SK-MEL-5 (cell line): ENCODE measurements around the gene CAPZA2. TPM values are rescaled to one million over a fixed set of nuclear protein-coding genes. Genes with fewer than 3 reads are reported as not detected.
"Not testable (repeated sequence)": the region's sequence is repeated elsewhere in the genome, so short reads cannot be mapped to it uniquely, and the experiment has no call there.

Source experiments
- DNase-seq: peaks from one replicate; pipeline ENCODE4 v3.0.0-alpha.2; 2016; ENCODE audit warnings: low read depth, low spot score
- in situ Hi-C: cut with HindIII; loops from 2 replicates; pipeline ENCODE4 v1.10.0; 2016; ENCODE audit warnings: low sequenced_read_pairs, high pct_unique_total_duplicates, low pct_unique_long_range_greater_than_20kb
- total RNA-seq: library from RNA; depleted of rRNA; stranded (reverse); fragments of >200 nt; shearing (Covaris generic); gene quantifications from 2 replicates; pipeline ENCODE4 v1.2.3, GENCODE V29; 2014

CAPZA2 gene
- total RNA-seq, 1 experiment from 2014 or later = 252 TPM

DNA sequence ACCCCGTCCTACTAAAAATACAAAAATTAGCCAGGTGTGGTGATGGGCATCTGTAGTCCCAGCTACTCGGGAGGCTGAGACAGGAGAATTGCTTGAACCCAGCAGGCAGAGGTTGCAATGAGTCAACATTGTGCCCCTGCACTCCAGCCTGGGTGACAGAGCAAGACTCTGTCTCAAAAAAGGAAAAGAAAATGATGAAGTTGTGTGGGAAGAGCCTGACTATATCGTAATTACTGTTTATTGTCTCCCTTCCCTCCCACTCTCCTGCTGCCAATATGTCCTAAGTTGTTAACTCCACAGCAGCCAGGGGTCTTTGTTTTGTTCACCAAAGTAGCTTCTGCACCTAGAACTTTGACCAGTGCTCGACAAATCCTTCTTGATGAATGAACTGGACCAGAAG, 74.5 kb downstream of the CAPZA2 start:
- DNase-seq, in situ Hi-C loops: not testable (repeated sequence)

DNA sequence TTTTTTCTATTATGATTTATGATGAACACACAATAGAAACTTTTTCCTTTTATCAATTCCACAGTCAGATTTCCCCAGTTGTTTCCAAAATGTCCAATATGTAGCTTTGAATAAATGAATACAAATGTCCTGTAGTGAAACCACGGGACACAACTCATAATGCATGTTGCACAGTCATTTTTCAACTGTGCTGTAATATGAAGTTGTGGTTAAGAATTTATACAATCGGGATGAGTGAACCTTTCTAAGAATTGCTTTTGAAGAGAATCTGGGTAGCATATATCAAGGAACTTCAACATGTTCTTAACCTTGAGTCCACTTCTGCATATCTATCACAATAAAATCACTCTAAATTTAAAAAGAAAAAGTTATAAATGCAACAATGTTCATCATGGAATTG, 76.3 kb downstream of the CAPZA2 start:
- in situ Hi-C loops = no loop called here

DNA sequence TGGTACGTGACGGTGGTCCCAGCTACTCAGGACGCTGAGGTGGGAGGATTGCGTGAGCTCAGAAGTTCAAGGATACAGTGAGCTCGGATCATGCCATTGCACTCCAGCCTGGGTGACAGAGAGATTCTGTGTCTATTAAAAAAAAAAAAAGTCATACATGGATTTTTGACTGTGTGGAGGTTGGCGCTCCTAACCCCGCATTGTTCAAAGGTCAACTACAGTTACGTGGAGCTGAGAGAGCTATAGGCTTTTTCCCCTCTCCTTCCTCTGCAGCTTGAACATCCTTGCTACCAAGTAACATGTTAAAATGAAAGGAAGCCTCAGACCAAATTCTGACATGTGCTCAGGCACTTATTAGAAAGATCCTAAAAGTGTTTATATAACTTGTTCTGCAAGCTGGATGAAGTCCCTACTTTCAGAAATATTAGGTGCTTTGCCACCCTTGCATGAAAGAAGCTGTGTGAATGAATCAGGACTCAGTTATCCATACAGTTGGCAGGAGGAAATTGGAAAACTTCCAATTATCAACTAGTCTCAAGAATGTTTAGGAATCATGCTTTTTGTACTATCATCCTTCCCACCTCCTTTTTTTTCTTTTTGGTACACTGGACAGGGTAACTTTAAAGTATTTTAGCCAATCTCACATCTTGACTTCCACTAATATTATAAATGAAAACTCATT, 78.4 kb downstream of the CAPZA2 start:
- in situ Hi-C loops = no loop called here
- no peak for DNase-seq

More for the DNA sequence above, 76.3 kb downstream of the CAPZA2 start:
- DNase-seq = no peak

DNA sequence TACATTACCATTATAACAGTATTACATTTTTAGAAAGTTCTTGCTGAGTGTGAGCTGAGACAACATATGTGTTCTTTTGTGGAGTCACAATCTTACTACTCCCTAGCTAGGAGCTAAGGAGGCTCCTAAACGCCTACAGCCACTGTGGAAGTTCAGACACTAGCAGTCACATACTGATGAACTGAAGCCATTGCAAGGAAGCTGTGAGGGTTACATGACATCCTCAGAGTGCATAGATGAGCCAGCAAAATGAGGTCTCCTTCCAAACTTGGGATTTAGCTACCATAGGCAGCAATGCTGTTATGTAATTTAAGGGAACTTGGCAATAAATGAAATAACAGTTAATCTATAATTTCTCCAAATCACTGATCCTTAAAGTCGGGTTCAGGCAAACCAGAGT, 80.1 kb downstream of the CAPZA2 start:
- DNase-seq = no peak
- in situ Hi-C loops = no loop called here

DNA sequence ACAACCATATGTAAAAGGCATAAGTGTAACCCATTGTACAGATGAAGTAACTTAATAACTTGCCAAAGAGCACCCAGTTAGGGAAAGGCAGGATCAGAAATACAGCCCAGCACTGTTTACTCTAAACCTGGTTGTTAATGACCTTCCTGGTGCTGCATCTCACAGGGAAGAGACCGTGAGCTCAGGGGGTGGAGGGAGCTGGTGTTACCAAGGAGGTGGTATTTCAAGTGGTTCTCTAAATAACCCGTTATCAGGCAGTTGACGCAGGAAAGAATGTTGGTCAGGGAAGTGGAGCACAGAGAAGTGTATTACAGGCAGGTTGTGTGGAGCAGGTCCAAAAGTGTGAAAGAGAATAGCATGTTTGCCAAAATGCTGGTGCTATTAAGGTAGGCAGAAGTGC, 86.5 kb downstream of the CAPZA2 start:
- no peak for DNase-seq
- in situ Hi-C loops = no loop called here

DNA sequence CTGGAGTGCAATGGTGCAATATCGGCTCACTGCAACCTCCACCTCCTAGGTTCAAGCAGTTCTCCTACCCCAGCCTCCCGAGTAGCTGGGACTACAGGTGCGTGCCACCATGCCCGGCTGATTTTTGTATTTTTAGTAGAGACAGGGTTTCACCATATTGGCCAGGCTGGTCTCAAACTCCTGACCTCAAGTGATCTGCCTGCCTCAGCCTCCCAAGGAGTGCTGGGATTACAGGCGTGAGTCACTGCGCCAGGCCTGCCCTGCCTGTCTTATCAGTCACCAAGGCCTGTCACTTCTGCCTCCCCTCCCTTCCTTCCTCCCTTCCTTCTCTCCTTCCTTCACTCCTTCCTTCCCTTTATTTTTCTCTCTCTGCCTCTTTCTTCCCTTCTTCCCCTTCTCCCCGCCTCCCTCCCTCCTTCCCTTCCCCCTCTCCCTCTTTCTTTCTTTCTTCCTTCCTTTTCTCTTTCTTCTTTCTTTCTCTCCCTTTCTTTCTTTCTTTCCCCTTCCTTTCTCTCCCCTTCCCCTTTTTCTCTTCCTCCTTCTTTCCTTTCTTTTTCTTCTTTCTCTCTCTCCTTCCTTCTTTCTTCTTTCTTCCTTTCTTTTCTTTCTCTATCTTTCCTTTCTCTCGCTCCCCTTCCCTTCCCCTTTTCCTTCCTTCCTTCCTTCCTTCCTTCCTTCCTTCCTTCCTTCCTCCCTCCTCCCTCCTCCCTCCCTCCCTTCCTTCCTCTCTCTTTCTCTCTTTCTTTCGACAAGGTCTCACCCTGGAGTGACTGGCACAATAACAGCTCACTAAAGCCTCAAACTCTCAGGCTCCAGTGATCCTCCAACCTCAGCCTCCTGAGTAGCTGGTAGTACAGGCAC, 87.8 kb downstream of the CAPZA2 start:
- in situ Hi-C loops = no loop called here
- DNase-seq = no peak

DNA sequence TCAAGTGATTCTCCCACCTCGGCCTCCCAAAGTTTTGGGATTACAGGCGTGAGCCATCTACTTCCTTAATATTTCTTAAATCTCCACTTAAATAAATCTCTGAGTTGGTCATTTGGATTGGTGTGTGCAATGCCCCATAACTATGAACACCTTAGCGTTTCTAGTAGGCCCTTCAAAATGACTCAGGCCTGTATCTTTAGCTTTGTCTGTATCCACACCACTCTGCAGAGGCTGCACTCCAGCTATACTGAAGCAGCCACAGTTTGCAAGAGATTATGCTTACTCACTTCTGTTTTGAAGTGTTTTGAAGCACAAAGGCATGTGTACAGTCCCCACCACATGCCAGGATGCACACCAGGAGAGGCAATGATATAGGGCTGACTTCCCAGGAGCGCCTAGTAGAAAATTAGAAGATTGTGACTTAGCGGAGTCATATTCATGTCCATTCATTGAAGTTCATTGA, 88.5 kb downstream of the CAPZA2 start:
- in situ Hi-C loops = no loop called here

DNA sequence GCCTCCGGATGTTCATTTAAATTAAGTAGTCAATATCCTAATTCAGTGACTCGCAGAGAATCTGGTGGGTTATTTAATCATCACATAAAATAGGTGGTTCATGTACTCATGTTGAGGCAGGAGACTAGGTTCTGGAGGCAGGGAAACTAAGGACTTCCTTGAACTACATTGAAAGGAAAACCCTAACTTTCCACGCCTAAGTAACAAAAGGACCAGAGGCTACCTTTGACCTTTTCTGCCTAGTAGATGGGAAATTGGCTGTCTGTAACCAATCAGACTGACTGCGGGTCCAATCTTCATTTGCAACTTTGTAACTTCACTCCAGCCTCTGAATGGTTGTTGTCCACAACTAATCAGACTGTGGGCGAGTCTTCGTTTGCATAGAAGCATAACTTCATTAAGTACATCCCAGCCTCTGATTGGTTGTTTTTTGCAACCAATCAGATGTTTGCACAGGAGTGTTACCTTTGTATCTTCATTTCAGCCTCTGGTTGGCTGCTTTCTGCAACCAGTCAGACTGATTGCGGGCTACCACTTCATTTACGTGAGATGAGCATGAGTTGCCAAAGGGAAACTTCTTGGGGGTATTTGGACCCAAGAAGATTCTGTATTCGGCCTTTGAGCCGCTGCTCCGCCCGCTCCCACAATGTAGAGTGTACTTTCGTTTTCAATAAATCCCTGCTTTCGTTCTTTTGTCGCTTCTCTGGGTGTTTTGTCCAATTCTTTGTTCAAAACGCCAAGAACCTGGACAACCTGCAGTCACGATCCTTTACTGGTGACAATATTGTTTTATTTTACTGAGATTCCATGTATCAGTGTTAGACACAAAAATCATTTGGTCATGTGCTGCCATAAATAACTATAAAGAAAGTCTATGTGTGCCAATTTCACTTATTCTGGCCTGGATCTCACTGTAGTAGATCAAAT, 89.2 kb downstream of the CAPZA2 start:
- no peak for DNase-seq
- in situ Hi-C loops = no loop called here

More for the DNA sequence above, 88.5 kb downstream of the CAPZA2 start:
- DNase-seq = no peak

DNA sequence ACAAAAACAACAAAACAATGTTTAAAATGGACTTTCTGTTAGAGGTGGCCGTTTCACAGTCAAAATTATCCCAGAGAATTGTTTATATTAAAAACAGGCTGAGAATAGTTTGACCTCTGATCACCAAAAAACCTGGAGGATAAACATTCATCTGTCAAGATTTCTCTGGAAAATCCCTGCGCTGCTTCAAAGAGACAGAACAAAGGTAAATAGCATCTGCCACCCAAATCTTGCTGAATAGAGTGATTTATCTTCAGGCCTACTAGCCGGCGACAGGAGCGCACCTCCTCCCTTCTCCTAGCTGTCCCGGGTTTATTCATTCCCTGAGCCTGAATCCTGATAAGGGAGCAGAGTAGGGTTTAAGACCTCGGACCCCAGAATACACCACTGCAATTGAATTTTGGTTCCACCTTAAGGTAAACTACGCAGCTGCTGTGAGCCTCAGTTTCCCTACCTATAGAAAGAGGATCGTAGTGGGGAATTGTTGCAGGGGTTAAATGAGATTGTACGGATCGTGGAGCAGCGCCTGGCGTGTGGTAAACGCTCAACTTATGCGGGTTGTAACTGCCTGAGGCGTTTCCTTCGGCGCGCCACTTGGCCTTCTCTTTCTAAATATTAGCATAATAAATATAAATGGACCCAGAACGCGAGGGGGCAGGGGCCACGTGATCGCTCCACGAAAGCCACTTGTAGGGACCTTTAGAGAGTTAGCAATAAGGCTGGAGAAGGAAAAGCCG, 90.4 kb downstream of the CAPZA2 start:
- DNase-seq = peak; percentile 57

DNA sequence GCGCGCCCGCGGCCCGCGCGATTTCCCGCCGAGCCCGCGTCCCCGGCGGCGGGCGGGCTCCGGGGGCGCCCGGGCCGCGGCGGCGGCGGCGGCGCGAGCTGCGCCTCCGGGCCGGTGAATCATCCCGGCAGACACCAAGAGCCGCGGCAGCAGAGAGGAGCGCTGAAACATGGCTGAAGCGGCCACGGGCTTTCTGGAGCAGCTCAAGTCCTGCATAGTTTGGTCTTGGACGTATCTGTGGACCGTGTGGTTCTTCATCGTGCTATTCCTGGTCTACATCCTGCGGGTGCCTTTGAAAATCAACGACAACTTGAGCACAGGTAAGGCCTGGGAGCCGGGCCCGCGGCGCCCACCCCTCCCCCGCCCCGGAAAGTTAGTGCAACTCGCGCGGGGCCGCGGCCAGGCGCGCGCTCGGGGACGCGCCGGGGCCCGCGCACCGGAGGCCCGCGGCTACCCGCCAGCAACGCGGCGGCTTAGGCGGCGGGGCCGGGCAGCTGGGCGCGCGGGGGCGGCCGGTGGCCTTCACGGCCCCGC, 91.1 kb downstream of the CAPZA2 start, which contains the start of gene ST7:
TSS of gene ST7 (plus strand) at position 130 of the 534 bp plus-strand sequence. CDS start at position 170, 40 bp downstream.
- peak; percentile 77 for DNase-seq
- in situ Hi-C loops = no loop called here

More for the DNA sequence above, 90.4 kb downstream of the CAPZA2 start:
- in situ Hi-C loops = no loop called here

DNA sequence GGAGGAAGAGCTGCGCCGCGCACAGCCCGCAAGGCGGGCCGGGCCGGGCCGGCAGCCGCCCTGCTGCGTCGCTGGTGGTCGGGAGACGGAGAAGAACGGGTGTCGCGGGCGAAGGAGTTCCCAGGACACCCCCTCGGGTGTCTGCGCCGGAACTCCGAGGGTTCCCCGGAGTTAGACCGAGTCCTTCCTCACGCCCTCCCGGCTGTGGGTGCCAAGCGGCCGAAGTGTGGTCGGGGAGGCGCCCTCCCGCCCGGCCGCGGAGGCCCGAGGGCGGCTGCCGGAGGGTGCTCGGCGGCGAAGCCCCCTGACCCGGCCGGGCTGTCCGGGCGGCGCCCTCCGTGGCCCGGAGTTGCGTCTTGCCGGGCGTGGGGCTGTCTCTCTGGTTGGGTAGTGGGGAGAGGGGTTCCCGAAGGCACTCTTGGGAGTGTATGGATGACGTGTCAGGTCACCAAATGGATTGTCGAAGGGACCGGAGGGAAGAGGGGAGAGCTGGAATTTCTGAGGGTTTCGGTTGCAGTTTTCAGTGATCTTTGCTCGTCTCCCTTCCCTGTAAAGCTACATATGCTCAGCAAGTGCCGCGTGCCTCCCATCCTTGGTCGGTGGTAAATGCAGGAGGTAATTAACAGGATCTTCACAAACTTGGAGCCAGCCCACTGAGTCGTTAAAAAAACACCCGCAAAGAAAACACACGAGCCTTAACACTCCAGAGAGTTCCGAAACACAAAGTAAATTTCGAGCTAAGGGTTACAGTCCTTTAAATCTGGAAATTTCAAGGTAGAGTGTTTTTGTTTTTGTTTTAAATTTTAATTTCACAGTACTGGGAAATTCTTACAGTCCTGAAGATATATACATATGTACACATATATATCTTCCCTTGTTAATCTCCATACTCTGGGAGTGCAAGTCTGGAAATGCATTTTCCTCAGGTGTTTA, 91.8 kb downstream of the CAPZA2 start:
- in situ Hi-C loops = no loop called here
- peak; percentile 86 for DNase-seq

DNA sequence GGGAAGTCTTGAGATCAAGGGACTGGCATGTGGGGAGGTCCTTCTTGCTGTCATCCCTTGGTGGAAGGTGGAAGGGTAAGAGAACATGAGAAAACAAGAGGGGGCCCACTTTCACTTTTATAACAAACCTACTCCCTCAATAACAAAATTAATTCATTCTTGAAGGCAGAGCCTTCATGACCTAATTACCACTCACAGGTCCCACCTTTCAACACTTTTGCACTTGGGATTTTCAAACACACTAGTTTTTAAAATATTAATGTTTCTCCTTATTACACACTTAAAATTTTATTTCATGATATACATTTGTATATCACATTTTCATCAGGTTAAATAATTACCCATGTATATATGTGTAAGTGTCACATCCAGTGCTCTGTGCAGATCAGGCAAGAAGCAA, 93.0 kb downstream of the CAPZA2 start:
- DNase-seq = no peak
- in situ Hi-C loops = no loop called here

DNA sequence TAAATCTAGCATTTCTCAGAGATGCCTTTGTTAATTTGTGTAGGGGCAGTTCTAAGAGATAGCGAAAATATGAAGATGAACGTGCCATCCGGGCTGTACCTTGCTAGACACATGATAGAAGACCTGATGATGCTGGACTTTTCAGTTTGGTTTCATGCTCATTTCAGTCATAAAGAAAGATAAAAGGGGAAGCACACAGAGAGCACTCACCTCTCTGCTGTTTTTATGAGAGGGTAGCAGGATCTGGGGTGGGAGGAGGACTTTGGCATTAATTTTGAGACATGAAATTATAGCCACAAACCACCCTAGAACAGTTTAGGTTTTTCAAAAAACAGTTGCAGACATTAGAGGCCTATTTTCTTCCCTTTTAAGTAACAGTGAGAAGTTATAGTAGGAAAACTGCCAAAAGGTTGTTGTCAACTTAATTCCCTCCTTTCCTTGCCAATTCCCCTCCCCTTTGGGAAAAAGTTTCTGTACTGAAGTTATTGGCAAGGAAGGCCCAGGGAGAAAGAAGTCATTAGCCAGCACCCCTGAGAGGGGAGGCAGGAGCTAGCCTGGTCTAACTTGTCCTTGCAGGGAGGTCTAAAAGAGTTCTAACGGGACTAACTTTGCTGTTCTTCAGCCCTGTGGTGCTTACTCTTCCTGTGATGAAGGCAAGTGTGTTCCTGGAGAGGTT, 93.6 kb downstream of the CAPZA2 start:
- DNase-seq = no peak
- in situ Hi-C loops = no loop called here

DNA sequence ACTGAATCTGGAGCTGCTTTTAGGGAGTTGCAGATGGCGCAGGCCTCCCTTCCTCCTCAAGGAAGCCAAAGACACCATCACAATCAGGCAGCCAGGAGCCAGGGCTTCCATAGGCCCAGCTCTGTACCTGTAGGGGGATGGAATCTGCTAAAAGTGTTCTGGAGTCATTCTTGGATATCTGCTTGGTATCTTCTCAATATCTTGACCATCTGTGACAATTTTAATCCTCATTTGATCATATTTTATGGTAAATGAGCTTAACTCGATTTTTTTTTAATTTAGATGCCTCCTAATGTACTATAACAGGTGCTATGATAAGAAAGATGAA, 94.1 kb downstream of the CAPZA2 start:
- DNase-seq = no peak
- in situ Hi-C loops = no loop called here

DNA sequence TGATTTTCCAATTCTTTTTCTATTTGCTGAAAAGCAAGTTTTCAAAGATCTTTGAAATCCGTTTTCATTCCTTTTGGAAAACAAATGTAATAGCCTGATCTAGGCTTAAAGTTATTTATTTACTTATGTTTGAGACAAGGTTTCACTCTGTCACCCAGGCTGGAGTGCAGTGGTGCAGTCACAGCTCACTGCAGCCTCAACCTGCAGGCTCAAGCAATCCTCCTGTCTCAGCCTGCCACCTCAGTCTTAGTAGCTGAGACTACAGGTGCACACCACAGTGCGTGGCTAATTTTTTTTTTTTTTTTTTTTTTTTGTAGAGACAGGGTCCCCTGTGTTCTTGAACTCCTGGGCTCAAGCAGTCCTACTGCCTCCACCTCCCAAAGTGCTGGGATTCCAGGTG, 95.5 kb downstream of the CAPZA2 start:
- in situ Hi-C loops = no loop called here
- DNase-seq = no peak
